Ishikawa (cell line): ENCODE measurements around the gene FIBCD1.

Source experiments
- CEBPB ChIP-seq: IDR thresholded peaks from 2 replicates; pipeline ENCODE4 v1.6.1; 2012
- CREB1 ChIP-seq: IDR thresholded peaks from 2 replicates; pipeline ENCODE4 v1.6.1; 2012; ENCODE audit warnings: low read depth
- EGR1 ChIP-seq: IDR thresholded peaks from 2 replicates; pipeline ENCODE4 v1.6.1; 2012
- EP300 ChIP-seq: IDR thresholded peaks from 2 replicates; pipeline ENCODE4 v1.6.1; 2012; ENCODE audit warnings: borderline replicate concordance
- FOXM1 ChIP-seq: IDR thresholded peaks from 2 replicates; pipeline ENCODE4 v1.6.1; 2012; ENCODE audit warnings: low read depth, borderline replicate concordance
- MAX ChIP-seq: IDR thresholded peaks from 2 replicates; pipeline ENCODE4 v1.6.1; 2012
- NFIC ChIP-seq: IDR thresholded peaks from 2 replicates; pipeline ENCODE4 v1.6.1; 2012
- RAD21 ChIP-seq: IDR thresholded peaks from 2 replicates; pipeline ENCODE4 v1.6.1; 2012; ENCODE audit warnings: low read depth
- REST ChIP-seq: IDR thresholded peaks from 2 replicates; pipeline ENCODE4 v1.6.1; 2012; ENCODE audit warnings: low read depth, mild to moderate bottlenecking
- TAF1 ChIP-seq: IDR thresholded peaks from 2 replicates; pipeline ENCODE4 v1.6.1; 2012; ENCODE audit warnings: low read depth, mild to moderate bottlenecking
- TCF12 ChIP-seq: IDR thresholded peaks from 2 replicates; pipeline ENCODE4 v1.6.1; 2012; ENCODE audit warnings: low read depth
- TEAD4 ChIP-seq: IDR thresholded peaks from 2 replicates; pipeline ENCODE4 v1.6.1; 2012
- USF1 ChIP-seq: IDR thresholded peaks from 2 replicates; pipeline ENCODE4 v1.6.1; 2012
- YY1 ChIP-seq: IDR thresholded peaks from 2 replicates; pipeline ENCODE4 v1.6.1; 2012; ENCODE audit warnings: low read depth
- ZBTB7A ChIP-seq: IDR thresholded peaks from 2 replicates; pipeline ENCODE4 v1.6.1; 2012; ENCODE audit warnings: low read depth

Gene FIBCD1

GRCh38 chr9:130987054-130987453 lies 48.0 kb upstream of the FIBCD1 start:
- no peak for TF ChIP-seq CREB1
- TF ChIP-seq EGR1 = no peak
- TF ChIP-seq USF1 = no peak
- no peak for TF ChIP-seq TEAD4
- TF ChIP-seq EP300 = no peak
- TF ChIP-seq CEBPB = no peak
- TF ChIP-seq TCF12 = no peak

GRCh38 chr9:130986356-130986965 lies 47.4 kb upstream of the FIBCD1 start:
- TF ChIP-seq NFIC (no peak), FOXM1 (no peak), CREB1 (no peak), USF1 (no peak), MAX (no peak), YY1 (no peak), CEBPB (no peak), TEAD4 (no peak), REST (no peak), RAD21 (no peak), EGR1 (no peak), EP300 (no peak), ZBTB7A (no peak), TCF12 (no peak), TAF1 (no peak)

- TF ChIP-seq FOXM1 = no peak
- no peak for TF ChIP-seq EP300
- TF ChIP-seq CREB1 = no peak
- no peak for TF ChIP-seq TEAD4
- no peak for TF ChIP-seq USF1
- no peak for TF ChIP-seq CEBPB
- TF ChIP-seq ZBTB7A = no peak
- TF ChIP-seq YY1 = no peak
- TF ChIP-seq TCF12 = no peak
- no peak for TF ChIP-seq REST
- no peak for TF ChIP-seq NFIC
Measured at GRCh38 chr9:130985606-130986162, 46.6 kb upstream of the FIBCD1 start.

- TF ChIP-seq REST = no peak
- TF ChIP-seq TEAD4 = no peak
- TF ChIP-seq USF1 = no peak
- TF ChIP-seq RAD21 = no peak
- no peak for TF ChIP-seq CREB1
- no peak for TF ChIP-seq MAX
- no peak for TF ChIP-seq TCF12
Measured at GRCh38 chr9:130985029-130985428, 46.0 kb upstream of the FIBCD1 start.
